GM19324 (cell line): Measurements from ENCODE around the gene GAMT.

Source experiments
- ATAC-seq: cut with Tn5 transposase; IDR thresholded peaks from one replicate; pipeline ENCODE4 v1.9.1; 2021; ENCODE audit warnings: mild to moderate bottlenecking, moderate library complexity; ENCODE audit not compliant: unreplicated experiment, low FRiP score

The GAMT gene

DNA sequence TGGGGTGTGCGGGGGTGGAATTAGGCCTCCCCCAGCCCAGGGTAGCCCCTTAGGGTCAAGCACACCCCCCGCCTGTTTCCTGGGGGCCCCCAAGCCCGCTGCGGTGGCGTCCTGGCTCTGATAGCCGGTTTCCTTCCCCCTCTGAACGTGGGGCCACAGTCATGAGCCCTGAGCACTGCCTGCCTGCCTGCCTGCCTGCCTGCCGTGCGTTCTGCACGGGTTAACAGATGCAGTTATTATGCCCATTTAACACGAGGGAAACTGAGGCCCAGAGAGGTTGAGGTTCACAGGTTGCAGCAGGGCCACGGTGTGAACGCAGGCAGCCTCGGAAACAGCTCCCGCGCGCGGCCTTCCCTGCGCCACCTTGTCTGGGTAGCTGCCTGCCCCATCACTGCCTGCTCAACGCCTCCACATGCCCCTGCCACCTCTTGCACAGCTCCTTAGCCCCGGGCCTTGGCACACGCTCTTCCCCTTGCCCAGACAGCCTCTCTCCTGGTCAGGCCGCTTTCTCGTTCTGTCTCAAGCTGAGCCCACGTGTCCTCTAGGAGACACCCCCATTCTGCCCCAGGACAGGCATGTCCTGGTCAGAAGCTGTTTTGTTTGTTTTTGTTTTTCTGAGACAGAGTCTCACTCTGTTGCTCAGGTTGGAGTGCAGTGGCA is 1.2 kb upstream of the GAMT start:
- ATAC-seq = no peak

- ATAC-seq = no peak
Measured at GRCh38 chr19:1401889-1402217, 511 bp upstream of the GAMT start.

DNA sequence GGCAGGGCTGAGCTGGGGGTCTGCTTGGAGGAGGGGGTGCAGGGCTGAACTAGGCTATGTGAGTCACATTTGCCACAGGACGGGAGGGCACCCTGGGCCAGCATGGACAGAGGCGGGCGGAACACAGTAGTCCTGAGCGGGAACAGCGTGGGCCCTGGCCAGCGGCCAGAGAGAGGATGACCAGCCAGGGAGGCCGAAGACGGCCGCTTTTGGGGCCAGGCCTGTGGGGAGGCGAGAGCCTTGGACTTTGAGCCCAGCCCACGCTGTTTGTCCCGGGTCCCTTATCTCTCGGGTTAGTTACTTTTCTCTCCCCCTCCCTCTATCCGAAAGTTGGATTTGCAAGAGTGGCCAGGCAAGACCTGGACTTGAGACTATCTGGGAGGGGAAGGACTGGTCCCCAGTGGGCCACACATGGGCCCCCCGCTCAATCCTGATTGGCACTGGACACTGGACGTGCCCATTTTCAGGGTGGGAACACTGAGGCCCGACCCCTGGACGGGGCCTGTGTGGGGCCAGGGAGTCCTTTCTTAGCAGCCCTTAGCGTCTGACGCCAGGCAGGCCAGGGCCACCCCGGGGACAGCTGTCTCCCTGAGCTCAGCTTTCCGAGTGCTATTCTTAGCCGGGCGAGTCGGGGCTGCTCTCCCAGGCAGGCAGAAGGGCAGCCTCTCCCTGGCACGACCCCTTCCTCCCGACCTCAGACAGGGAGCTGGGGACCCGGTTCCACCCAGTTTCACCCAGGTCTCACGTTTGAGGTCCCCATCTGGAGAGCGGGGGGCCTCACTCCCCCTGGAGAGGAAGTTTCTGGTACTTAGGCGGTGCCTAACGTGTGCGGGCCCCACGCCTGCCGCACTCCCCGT is 833 bp downstream of the GAMT start:
- ATAC-seq = no peak

DNA sequence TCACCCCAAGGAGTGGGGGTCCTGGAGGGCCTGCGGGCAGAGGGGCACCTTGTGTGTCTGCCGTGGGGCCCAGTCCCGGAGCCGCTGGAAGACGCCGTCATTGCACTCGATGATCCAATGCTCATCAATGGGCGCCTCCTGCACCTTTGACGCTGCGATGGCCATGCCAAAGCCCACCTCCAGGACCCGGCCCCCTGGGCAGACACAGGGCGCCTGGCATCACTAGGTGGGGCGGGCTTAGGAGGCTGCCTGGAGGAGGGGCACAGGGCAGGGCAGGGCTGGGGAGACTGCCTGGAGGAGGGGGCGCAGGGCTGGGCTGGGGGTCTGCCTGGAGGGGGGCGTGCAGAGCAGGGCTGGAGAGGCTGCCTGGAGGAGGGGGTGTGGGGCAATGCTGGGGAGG is 1.6 kb downstream of the GAMT start:
- no peak for ATAC-seq

- ATAC-seq = no peak
Measured at GRCh38 chr19:1399079-1399478, 2.3 kb downstream of the GAMT start.

DNA sequence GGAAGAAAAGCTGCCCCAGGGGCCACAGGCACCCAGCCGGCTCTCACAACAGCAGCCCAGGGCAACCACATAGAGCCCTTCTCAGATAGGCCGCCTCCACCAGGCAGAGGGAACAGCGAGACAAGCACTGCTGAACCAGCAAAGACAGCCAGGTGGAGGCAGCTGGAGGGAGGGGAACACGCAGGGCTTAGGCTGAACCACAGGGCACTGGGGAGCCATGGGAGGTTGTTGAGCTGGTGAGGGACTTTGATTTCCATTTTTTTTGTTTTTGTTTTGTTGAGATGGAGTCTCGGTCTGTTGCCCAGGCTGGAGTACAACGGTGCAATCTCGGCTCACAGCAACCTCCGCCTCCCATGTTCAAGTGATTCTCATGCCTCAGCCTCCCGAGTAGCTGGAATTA is 3.5 kb downstream of the GAMT start:
- no peak for ATAC-seq

DNA sequence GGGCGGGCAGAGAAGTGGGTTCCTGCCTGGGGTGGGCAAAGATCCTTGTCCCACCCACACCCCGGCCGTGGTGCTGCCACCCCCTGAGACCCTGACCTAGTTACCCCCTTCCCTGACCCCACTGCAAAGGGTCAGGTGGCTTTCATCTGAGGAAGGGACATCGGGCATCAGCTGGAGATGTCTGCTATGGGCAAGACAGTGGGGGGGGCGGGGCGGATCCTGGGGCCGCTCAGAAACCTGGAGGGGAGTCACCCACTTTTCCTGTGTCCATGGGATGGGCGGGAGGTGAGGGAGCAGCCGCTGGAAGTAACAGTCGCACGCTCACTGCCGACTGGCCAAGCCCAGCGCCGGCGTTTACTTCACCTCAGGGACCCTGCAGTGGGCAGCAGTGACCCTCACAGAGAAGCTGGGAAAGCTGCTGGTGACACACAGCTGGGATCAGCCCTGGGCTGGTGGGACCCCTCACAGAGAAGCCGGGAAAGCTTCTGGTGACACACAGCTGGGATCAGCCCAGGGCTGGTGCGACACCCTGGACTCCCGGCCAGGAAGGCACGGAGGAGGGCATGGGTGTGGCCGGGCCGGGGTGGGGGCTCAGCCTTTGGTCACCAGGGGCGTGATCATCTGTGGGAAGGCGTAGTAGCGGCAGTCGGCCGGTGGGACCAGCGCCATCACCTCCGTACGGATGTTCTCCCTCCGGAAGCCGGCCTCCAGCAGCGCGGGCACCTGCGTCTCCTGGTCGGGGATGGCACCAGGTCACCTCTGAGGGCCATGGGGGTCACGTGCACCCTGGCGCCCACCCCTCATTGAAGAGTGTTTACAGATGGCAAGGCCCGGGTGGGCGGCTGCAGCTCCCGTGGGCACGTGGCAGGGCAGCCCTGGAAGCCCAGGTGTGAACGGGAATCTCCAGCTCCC is 4.3 kb downstream of the GAMT start:
- ATAC-seq = no peak

DNA sequence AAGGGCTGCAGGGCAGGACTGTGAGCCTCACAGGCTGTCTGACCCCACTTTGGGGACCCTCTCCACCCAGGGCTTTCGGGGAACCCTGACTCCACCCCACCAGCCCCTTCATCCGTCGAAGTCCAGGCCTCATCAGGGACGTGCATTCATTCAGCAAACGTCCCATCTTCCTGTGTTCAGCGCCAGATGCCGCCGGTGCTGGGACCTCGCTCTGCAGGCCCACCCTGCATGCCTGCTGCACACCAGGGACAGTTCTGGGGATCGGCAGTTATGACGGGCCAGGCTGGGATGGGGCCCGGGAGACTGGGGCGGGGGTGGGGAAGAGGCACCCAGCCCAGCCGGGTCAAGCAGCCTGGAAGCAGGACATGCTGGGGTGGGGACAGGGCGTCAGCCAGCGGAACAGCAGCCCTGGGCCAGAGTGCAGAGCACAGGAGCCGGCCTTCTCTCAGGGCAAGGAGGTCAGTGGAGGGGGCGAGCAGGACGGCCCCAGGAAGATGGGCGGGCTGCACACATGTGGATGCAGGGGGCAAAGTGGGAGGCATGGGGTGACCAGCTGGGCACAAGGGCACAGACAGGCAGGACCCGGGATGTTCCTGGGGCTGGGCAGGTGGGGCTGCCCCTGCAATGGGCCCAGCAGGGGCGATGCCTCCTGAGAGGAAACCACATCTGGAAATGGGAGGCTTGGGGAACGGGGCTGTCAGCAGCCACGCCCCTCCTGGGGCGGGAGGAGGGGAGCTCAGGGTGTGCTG is 5.1 kb downstream of the GAMT start:
- ATAC-seq = no peak

DNA sequence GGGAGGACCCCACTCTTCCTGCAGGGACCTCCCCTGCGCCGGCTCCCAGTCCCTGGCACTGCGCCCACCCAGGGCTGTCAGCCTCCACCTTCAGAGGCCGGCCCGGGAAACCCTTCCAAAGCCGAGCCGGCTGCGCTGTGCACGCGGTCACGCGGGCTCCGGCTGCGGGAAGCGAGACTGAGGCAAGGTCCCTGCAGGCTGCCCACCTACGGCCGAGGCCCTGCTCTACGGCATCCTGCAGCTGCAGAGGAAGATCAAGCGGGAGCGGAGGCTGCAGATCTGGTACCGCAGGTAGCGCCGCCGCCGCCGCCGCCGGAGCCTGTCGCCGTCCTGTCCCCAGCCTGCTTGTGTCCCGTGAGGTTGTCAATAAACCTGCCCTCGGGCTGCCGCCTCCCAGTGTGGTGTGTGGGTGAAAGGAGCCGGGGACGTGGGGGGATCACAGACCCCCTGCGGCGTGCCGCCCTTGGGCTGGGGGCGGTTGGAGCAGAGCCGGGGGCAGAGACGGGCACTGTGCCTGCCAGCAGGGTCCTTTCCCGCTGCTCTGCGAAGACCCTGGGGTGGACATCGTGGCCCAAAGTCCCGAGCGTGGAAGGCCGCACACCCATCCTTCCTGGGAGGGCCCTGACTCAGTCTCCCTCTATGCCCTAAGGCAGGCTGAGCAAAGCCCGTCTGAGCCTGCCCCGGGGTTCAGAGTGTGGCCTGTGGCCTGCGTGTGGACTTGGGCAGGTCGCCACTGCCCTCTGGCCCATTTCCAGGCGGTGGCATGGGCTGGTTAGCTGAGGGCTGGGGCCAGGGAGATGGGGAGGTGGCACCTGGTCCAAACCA is 5.9 kb downstream of the GAMT start:
- ATAC-seq = no peak

DNA sequence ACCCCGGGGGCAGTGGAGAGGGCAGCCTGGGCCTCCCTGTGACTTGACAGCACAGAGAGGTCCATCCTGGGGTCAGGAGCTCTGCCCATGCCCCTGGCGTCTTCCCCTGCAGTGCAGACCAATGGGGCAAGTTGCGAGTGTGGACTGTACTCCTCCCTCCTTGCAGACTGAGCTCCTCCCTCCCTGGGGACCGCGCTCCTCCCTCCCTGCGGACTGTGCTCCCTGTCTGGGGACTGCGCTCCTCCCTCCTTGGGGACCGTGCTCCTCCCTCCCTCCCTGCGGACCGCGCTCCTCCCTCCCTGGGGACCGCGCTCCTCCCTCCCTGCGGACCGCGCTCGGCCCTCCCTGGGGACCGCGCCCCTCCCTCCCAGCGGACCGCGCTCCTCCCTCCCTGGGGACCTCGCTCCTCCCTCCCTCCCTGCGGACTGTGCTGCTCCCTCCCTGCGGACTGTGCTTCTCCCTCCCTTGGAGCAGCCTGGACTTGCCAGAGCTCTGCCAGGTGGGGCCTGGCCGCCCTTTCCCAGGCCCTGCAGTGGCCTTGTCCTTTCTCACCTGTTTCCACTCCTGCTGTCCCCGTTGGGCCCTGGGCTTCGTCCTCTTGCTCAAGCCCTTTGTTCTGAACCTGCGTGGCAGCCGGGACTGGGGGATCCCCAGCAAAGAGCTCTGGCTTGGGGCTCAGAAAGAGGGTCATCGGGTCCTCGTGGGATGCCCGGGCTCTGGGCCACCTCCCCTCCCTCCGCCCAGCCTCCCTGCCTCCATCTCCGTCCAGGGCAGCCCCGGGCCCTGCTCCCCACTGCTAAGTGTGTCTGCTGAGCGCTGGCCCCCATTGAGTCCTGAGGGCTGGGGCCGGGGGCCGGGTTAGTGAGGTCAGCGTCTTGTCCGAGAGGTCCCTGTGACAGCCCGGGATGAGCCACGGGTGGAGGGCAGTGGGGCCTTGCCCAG is 6.8 kb downstream of the GAMT start:
- no peak for ATAC-seq

- ATAC-seq = no peak
Measured at GRCh38 chr19:1393841-1394240, 7.5 kb downstream of the GAMT start.

DNA sequence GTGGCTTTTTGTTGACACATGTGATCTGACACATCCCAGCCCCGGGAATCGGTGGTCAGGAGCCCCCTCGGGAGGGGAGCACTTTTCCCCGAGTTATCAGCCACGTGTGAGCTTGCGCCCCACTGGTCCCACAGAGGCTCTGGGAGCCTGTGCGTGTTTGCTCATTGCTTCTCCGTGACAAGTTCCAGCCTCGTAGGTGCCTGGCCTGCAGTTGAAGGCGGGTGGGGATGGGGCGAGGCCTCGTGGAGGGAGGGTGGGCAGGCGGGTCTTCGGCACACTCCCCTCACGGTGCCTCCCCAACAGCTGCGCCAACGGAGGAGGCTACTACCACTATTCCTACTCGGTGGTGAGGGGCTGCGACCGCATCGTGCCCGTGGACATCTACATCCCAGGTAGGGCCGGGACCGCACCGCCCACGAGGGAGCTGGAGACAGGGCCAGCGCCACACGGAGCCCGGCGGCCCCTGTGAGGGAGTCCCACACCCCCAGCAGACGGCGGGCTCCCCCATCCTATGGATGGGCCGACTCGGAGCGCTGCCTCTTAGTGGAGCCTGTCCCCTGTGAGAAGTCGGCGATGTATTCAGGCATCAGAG is 8.3 kb downstream of the GAMT start:
- ATAC-seq = no peak

GRCh38 chr19:1392407-1392806 is 8.9 kb downstream of the GAMT start:
- no peak for ATAC-seq

GRCh38 chr19:1390890-1391423 is 10.4 kb downstream of the GAMT start:
- no peak for ATAC-seq

- ATAC-seq = no peak
Measured at GRCh38 chr19:1389033-1389940, 12.1 kb downstream of the GAMT start.

- no peak for ATAC-seq
Measured at GRCh38 chr19:1388637-1389026, 12.7 kb downstream of the GAMT start.
